ENCODE results near the gene IREB2.

- TF ChIP-seq CTCF (IDR thresholded peaks at IDR 0.05; ENCODE audit: insufficient read depth, low read length, poor library complexity, severe bottlenecking): no peak
- no peak for TF ChIP-seq EZH2phosphoT487 (conservative IDR thresholded peaks at IDR 0.05; ENCODE audit: low read length)
These were observed 15.4 kb downstream of the IREB2 start for GRCh38 chr15:78453447-78453846.

Data from SU-DHL-6 (cell line).